SK-N-SH (cell line): ENCODE data around the gene ISCA2. TPM values are rescaled to one million over a fixed set of nuclear protein-coding genes. Genes with fewer than 3 reads are reported as not detected.
A peak's percentile ranks its signal among the peaks of the same experiment; 100 is the strongest.

Experiments
- CTCF ChIA-PET: fragments of 300-600, 350-600 bp; formaldehyde crosslinking; extraction: SDS; loops from one replicate; lab custom pipeline; 2021; lab: Yijun Ruan, JAX
- POLR2A ChIA-PET: fragments of 350-600 bp; sonication (Branson Sonifier 250); formaldehyde crosslinking; extraction: SDS; loops from one replicate; lab custom pipeline; 2020; ENCODE audit warnings: antibody characterized with exemption, inconsistent platforms; lab: Yijun Ruan, JAX
- DNase-seq: peaks from one replicate; pipeline ENCODE4 v3.0.0; 2012
- H2AFZ ChIP-seq: fragments of 200-600 bp; sonication (generic); 2 replicates; pipeline ENCODE4 v1.8.1; 2016; ENCODE audit warnings: antibody characterized with exemption, mild to moderate bottlenecking, low read depth
- H3F3A ChIP-seq: fragments of 200-600 bp; sonication (generic); replicated peaks from 2 replicates; pipeline ENCODE3; 2016; ENCODE audit warnings: antibody characterized with exemption, mild to moderate bottlenecking; ENCODE audit not compliant: insufficient read depth
- H3K27ac ChIP-seq, 2 experiments: fragments of 200-500 bp in 1 of 2; fragments of 200-600 bp in 1 of 2; sonication (Bioruptor generic) in 1 of 2; sonication (generic), shearing (Covaris generic) in 1 of 2; 2 replicates each; pipeline versions ENCODE4 v1.5.1 to v1.6.1; 2014 to 2016; ENCODE audit warnings: low read depth in 2 of 2, inconsistent platforms in 1 of 2, low read length in 1 of 2, mild to moderate bottlenecking in 1 of 2, mixed read lengths in 1 of 2
- H3K27me3 ChIP-seq: fragments of 200-600 bp; sonication (generic), shearing (Covaris generic); 2 replicates; pipeline ENCODE4 v1.6.1; 2016; ENCODE audit warnings: mixed run types; ENCODE audit not compliant: insufficient read depth
- H3K36me3 ChIP-seq, 2 experiments: fragments of 200-500 bp in 1 of 2; fragments of 200-600 bp in 1 of 2; sonication (Bioruptor generic) in 1 of 2; sonication (generic) in 1 of 2; replicated peaks in 1 of 2; 2 replicates each; pipeline versions ENCODE3 to v1.5.1; 2014 to 2016; ENCODE audit warnings: low read length in 1 of 2, mild to moderate bottlenecking in 1 of 2; ENCODE audit not compliant: insufficient read depth in 2 of 2, control insufficient read depth in 1 of 2
- H3K4me1 ChIP-seq, 2 experiments: fragments of 200-500 bp in 1 of 2; fragments of 200-600 bp in 1 of 2; sonication (Bioruptor generic) in 1 of 2; sonication (generic), shearing (Covaris generic) in 1 of 2; 2 replicates each; pipeline versions ENCODE4 v1.5.1 to v1.6.1; 2014 to 2016; ENCODE audit warnings: low read depth in 1 of 2, low read length in 1 of 2, mixed run types in 1 of 2; ENCODE audit not compliant: insufficient read depth in 2 of 2, control insufficient read depth in 1 of 2
- H3K4me2 ChIP-seq: fragments of 200-600 bp; sonication (generic), shearing (Covaris generic); 2 replicates; pipeline ENCODE4 v1.6.1; 2017; ENCODE audit warnings: mixed run types
- H3K4me3 ChIP-seq, 2 experiments: fragments of 200-500 bp in 1 of 2; fragments of 200-600 bp in 1 of 2; sonication (Bioruptor generic) in 1 of 2; sonication (generic), shearing (Covaris generic) in 1 of 2; 2 replicates each; pipeline versions ENCODE4 v1.5.1 to v1.8.1; 2014 to 2016; ENCODE audit warnings: low read depth in 2 of 2, inconsistent platforms in 1 of 2, low read length in 1 of 2, mild to moderate bottlenecking in 1 of 2, mixed read lengths in 1 of 2, moderate library complexity in 1 of 2
- H3K79me2 ChIP-seq: fragments of 200-600 bp; sonication (generic); 2 replicates; pipeline ENCODE4 v1.8.1; 2017; ENCODE audit warnings: mild to moderate bottlenecking; ENCODE audit not compliant: insufficient read depth
- H3K9ac ChIP-seq: fragments of 200-600 bp; sonication (generic); 2 replicates; pipeline ENCODE4 v1.6.1; 2017; ENCODE audit warnings: mixed run types
- H3K9me2 ChIP-seq: fragments of 200-600 bp; sonication (generic); 2 replicates; pipeline ENCODE4 v1.6.1; 2017; ENCODE audit warnings: mixed run types
- H3K9me3 ChIP-seq: fragments of 200-600 bp; sonication (generic); 2 replicates; pipeline ENCODE4 v1.6.1; 2017; ENCODE audit warnings: mixed run types, mild to moderate bottlenecking, moderate library complexity
- H4K20me1 ChIP-seq: fragments of 200-600 bp; sonication (generic); 2 replicates; pipeline ENCODE4 v1.6.1; 2017; ENCODE audit warnings: mild to moderate bottlenecking, mixed run types; ENCODE audit not compliant: insufficient read depth
- CTCF ChIP-seq: fragments of 200-600 bp; sonication (generic); IDR thresholded peaks from 2 replicates; pipeline ENCODE4 v1.6.1; 2017; ENCODE audit warnings: antibody characterized with exemption, mild to moderate bottlenecking, moderate library complexity
- JUND ChIP-seq: IDR thresholded peaks from 2 replicates; pipeline ENCODE4 v1.4.0; 2012
- MXI1 ChIP-seq: IDR thresholded peaks from 2 replicates; pipeline ENCODE4 v1.6.1; 2012; ENCODE audit warnings: mild to moderate bottlenecking, low read depth, low read length, improper control_type of control experiment
- NFIC ChIP-seq: IDR thresholded peaks from 2 replicates; pipeline ENCODE4 v1.4.0; 2012; ENCODE audit warnings: borderline replicate concordance
- NRF1 ChIP-seq: IDR thresholded peaks from 2 replicates; pipeline ENCODE4 v1.6.1; 2012; ENCODE audit warnings: low read depth, mild to moderate bottlenecking, low read length
- RAD21 ChIP-seq: IDR thresholded peaks from 2 replicates; pipeline ENCODE4 v1.6.1; 2012; ENCODE audit warnings: mild to moderate bottlenecking, low read length
- RCOR1 ChIP-seq: fragments of 150-350 bp; IDR thresholded peaks from 2 replicates; pipeline ENCODE4 v1.6.1; 2017; ENCODE audit warnings: antibody characterized with exemption, low read length
- REST ChIP-seq: IDR thresholded peaks from 2 replicates; pipeline ENCODE4 v1.6.1; 2012; ENCODE audit warnings: mild to moderate bottlenecking, low read depth, low read length, moderate library complexity
- RFX5 ChIP-seq: IDR thresholded peaks from 2 replicates; pipeline ENCODE4 v1.6.1; 2012; ENCODE audit warnings: mild to moderate bottlenecking, improper control_type of control experiment, low read length
- SIN3A ChIP-seq: IDR thresholded peaks from 2 replicates; pipeline ENCODE4 v1.6.1; 2012; ENCODE audit warnings: low read depth, mild to moderate bottlenecking, low read length, moderate library complexity, borderline replicate concordance
- SMC3 ChIP-seq: IDR thresholded peaks from 2 replicates; pipeline ENCODE4 v1.6.1; 2012; ENCODE audit warnings: low read depth, low read length, improper control_type of control experiment
- WGBS: methylation state at CpG from one replicate; pipeline ENCODE4 v1.1.6; 2017; ENCODE audit warnings: low lambda C conversion rate; 5-methylcytosine and 5-hydroxymethylcytosine counted together
- polyA plus RNA-seq, 3 experiments: library from polyadenylated mRNA; depleted of rRNA; stranded (reverse); fragments of >200 nt; gene quantifications; 2 replicates each; pipeline ENCODE4 v1.2.3, GENCODE V29; 2012
- TF ChIP-seq, protein P1 (sequence below): IDR thresholded peaks from 2 replicates; pipeline ENCODE4 v1.4.0; 2012; ENCODE audit warnings: low read depth

ISCA2 gene
- polyA plus RNA-seq, 1 of the 3 experiments (the other 2 are of a cell fraction): 51.9 TPM

GRCh38 chr14:74501135-74501614, 7.6 kb downstream of the ISCA2 start:
- H3K4me3 ChIP-seq: peak overlapping the region in 1 of 2 experiments; percentile 49; a peak in 1 of 4 replicates
- no peaks in the 10 kb centered on the region for H3K9me3 ChIP-seq
- no peak overlapping the region for H3K9ac ChIP-seq
- no peaks in the 10 kb centered on the region for H3K79me2 ChIP-seq
- H3K9me2 ChIP-seq: no peaks in the 10 kb centered on the region
- TF ChIP-seq RFX5 (0 out of 2 replicates have a peak, but pooled peaks have one; percentile 26), SMC3 (peak; percentile 72), RAD21 (peak; percentile 91), NFIC (peak; percentile 43), CTCF (peak; percentile 61), RCOR1 (peak; percentile 45; the same call in 1 of the 2 replicates), JUND (no peak), MXI1 (peak; percentile 61; the same call in 1 of the 2 replicates), REST (no peak), NRF1 (peak; percentile 29; the same call in 1 of the 2 replicates), SIN3A (no peak)
- TF ChIP-seq, protein P1, sequence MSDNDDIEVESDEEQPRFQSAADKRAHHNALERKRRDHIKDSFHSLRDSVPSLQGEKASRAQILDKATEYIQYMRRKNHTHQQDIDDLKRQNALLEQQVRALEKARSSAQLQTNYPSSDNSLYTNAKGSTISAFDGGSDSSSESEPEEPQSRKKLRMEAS: no peak
- 75% methylated on average over 14 of the region's 16 CpGs for WGBS
- H3K4me1 ChIP-seq: peaks cover 0 to 13% of the 10 kb centered on the region in 2 experiments; a peak in 1 of 4 replicates
- no peak overlapping the region for H3K4me2 ChIP-seq
- H2AFZ ChIP-seq: no peak overlapping the region
- CTCF ChIA-PET: interaction anchor here (0.6 to 11.1 kb wide), 40 partner anchors 11 to 299 kb away, joined by 3 to 126 read pairs (median 5); partner anchors contain the start of gene LTBP2
- POLR2A ChIA-PET: no interaction called here
- no peaks in the 10 kb centered on the region for H4K20me1 ChIP-seq
- no peaks in the 10 kb centered on the region for H3K27me3 ChIP-seq
- no peak overlapping the region for H3K27ac ChIP-seq
- peaks cover 35 to 59% of the 10 kb centered on the region in 2 experiments for H3K36me3 ChIP-seq
- DNase-seq: peak; percentile 87
- H3F3A ChIP-seq: peaks cover 44% of the 10 kb centered on the region
